GM23248 (cell line): ENCODE data around the gene RXRA.

Experiments used
- EZH2 ChIP-seq: fragments of 200-600 bp; sonication (generic); IDR thresholded peaks from 2 replicates; pipeline ENCODE4 v1.6.1; 2018; ENCODE audit warnings: antibody characterized with exemption, mild to moderate bottlenecking; ENCODE audit not compliant: insufficient read depth, poor library complexity, severe bottlenecking
- EZH2phosphoT487 ChIP-seq: fragments of 200-600 bp; sonication (generic); IDR thresholded peaks from 2 replicates; pipeline ENCODE4 v1.6.1; 2018; ENCODE audit warnings: antibody characterized with exemption, moderate library complexity, mild to moderate bottlenecking, low read depth; ENCODE audit not compliant: insufficient read depth

DNA sequence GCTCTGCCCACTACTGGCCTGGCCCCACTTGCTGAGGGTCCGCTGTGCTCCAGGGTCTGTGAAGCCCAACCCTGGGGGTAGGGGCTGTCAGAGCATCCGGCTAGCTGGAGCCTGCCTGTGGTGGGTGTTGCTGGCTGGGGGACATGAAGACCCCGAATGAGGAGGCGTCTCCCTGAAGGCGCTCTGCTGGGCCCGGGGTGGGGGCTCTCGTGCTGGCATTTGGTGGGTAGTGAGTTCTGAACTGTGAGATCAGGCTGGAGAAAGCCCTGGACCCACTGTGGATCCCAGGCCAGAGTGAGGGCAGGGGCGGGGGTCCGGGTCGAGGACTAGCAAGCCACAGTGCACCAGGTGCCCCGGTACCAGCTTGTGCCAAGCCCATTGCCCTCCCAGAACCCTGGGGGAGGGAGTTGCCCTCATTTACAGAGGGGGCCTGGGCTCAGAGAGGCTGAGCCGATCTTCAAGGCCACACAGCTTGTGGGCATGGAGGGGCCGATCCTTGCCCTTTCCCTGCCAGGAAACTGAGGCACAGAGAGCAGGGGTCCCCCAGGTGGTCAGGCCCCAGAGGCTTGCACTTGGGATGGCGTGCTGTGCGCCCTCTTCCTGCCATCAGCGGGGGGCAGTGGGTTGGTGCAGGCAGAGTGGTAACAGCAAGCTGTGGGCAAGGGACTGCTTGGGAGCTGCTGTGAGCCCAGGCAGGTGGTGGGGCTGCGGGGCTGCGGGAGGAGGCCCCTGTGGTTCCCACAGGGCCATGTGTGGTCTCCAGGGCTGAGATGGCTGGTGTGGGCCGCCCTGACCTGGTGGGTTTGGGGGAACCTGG lies 15.9 kb downstream of the RXRA start:
- TF ChIP-seq EZH2phosphoT487 = no peak
- no peak for TF ChIP-seq EZH2
